ENCODE measurements around the gene TTC9B.

- TF ChIP-seq POLR2A (IDR thresholded peaks at IDR 0.05), result no peak
- TF ChIP-seq, protein P1, sequence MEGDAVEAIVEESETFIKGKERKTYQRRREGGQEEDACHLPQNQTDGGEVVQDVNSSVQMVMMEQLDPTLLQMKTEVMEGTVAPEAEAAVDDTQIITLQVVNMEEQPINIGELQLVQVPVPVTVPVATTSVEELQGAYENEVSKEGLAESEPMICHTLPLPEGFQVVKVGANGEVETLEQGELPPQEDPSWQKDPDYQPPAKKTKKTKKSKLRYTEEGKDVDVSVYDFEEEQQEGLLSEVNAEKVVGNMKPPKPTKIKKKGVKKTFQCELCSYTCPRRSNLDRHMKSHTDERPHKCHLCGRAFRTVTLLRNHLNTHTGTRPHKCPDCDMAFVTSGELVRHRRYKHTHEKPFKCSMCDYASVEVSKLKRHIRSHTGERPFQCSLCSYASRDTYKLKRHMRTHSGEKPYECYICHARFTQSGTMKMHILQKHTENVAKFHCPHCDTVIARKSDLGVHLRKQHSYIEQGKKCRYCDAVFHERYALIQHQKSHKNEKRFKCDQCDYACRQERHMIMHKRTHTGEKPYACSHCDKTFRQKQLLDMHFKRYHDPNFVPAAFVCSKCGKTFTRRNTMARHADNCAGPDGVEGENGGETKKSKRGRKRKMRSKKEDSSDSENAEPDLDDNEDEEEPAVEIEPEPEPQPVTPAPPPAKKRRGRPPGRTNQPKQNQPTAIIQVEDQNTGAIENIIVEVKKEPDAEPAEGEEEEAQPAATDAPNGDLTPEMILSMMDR (IDR thresholded peaks at IDR 0.05 in 8 of 11, conservative IDR thresholded peaks at IDR 0.05 in 3 of 11), result no peak
- TF ChIP-seq POLR2AphosphoS5 (IDR thresholded peaks at IDR 0.05), result no peak
Observed at GRCh38 chr19:40204381-40204780, 13.8 kb downstream of the TTC9B start.

Data from spleen (tissue), 7 donors.